Measurements from ENCODE around the gene USP16.

DNA sequence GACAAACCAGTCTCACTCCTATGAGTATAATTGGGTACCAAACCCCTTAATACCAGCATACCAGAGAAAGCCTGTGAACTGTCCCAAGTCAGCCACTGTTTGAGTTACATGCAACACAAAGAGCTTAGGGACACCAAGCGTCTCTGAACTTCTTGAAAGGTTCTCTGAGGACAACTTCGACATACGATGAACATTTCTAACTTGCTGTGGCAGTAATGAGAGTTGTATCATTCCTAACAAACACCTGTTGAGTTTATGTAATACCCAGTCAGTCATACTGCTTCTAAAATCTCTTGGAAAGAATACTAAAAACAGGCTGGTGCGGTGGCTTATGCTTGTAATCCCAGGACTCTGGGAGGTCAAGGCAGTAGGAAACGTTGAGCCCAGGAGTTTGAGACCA, 30.6 kb downstream of the USP16 start:
- TF ChIP-seq, protein P1, sequence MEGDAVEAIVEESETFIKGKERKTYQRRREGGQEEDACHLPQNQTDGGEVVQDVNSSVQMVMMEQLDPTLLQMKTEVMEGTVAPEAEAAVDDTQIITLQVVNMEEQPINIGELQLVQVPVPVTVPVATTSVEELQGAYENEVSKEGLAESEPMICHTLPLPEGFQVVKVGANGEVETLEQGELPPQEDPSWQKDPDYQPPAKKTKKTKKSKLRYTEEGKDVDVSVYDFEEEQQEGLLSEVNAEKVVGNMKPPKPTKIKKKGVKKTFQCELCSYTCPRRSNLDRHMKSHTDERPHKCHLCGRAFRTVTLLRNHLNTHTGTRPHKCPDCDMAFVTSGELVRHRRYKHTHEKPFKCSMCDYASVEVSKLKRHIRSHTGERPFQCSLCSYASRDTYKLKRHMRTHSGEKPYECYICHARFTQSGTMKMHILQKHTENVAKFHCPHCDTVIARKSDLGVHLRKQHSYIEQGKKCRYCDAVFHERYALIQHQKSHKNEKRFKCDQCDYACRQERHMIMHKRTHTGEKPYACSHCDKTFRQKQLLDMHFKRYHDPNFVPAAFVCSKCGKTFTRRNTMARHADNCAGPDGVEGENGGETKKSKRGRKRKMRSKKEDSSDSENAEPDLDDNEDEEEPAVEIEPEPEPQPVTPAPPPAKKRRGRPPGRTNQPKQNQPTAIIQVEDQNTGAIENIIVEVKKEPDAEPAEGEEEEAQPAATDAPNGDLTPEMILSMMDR (IDR thresholded peaks at IDR 0.05) = no peak
- TF ChIP-seq POLR2AphosphoS5 (IDR thresholded peaks at IDR 0.05) (no peak), POLR2A (IDR thresholded peaks at IDR 0.05) (no peak)

All from prostate gland (tissue), 2 donors.